IMR-90 (cell line): ENCODE data around the gene KRTAP10-10. TPM values are rescaled to one million over a fixed set of nuclear protein-coding genes. Genes with fewer than 3 reads are reported as not detected.

Experiments used
- ATAC-seq: fragments of 200-7000 bp; cut with Tn5 transposase; 2 replicates; pipeline ENCODE4 v1.9.1; 2020; ENCODE audit warnings: low read depth, mild to moderate bottlenecking, moderate library complexity
- BruUV-seq: library from RNA; stranded (reverse); fragments of 400-500 nt; replicated peaks from 2 replicates; lab custom pipeline; 2021; lab: Mats Ljungman, UMichigan
- CTCF ChIA-PET: fragments of 300-600 bp; formaldehyde crosslinking; extraction: SDS; loops from one replicate; lab custom pipeline; 2021; ENCODE audit warnings: antibody characterized with exemption; lab: Yijun Ruan, JAX
- POLR2A ChIA-PET: fragments of 300-600 bp; sonication (Branson Sonifier 250); formaldehyde crosslinking; loops from one replicate; lab custom pipeline; 2022; ENCODE audit warnings: antibody characterized with exemption; ENCODE audit not compliant: unreplicated experiment; lab: Charles Lee
- DNase-seq: peaks from one replicate; pipeline ENCODE4 v3.0.0; 2013
- H2AFZ ChIP-seq: replicated peaks from 2 replicates; pipeline ENCODE3; 2013; ENCODE audit warnings: low read length, mild to moderate bottlenecking; ENCODE audit not compliant: poor library complexity
- H2AK5ac ChIP-seq: 2 replicates; pipeline ENCODE4 v1.6.1; 2013; ENCODE audit warnings: low read depth, low read length, inconsistent platforms
- H2AK9ac ChIP-seq: replicated peaks from 2 replicates; pipeline ENCODE3; 2013; ENCODE audit warnings: mild to moderate bottlenecking, low read depth, low read length, moderate library complexity; ENCODE audit not compliant: poor library complexity
- H2BK120ac ChIP-seq: 2 replicates; pipeline ENCODE4 v1.6.1; 2013; ENCODE audit warnings: low read depth, low read length, inconsistent platforms
- H2BK15ac ChIP-seq: 3 replicates; pipeline ENCODE4 v1.6.1; 2013; ENCODE audit warnings: low read depth, low read length, inconsistent platforms
- H2BK20ac ChIP-seq: 2 replicates; pipeline ENCODE4 v1.6.1; 2013; ENCODE audit warnings: low read depth, mild to moderate bottlenecking, inconsistent platforms, low read length, moderate library complexity
- H2BK5ac ChIP-seq: 2 replicates; pipeline ENCODE4 v1.6.1; 2013; ENCODE audit warnings: mild to moderate bottlenecking, low read depth, low read length, inconsistent platforms; ENCODE audit not compliant: poor library complexity, severe bottlenecking
- H3K14ac ChIP-seq: replicated peaks from 2 replicates; pipeline ENCODE4 v1.6.1; 2013; ENCODE audit warnings: low read depth, low read length, inconsistent platforms
- H3K18ac ChIP-seq: 2 replicates; pipeline ENCODE4 v1.6.1; 2013; ENCODE audit warnings: low read depth, low read length, control low read depth
- H3K23ac ChIP-seq: 2 replicates; pipeline ENCODE4 v1.6.1; 2013; ENCODE audit warnings: low read depth, low read length, inconsistent platforms
- H3K27ac ChIP-seq: 2 replicates; pipeline ENCODE4 v1.5.1; 2013; ENCODE audit warnings: mild to moderate bottlenecking, control low read depth, low read length; ENCODE audit not compliant: insufficient read depth
- H3K27me3 ChIP-seq: 2 replicates; pipeline ENCODE4 v1.6.1; 2013; ENCODE audit warnings: low read length; ENCODE audit not compliant: control insufficient read depth, insufficient read depth
- H3K36me3 ChIP-seq: 2 replicates; pipeline ENCODE4 v1.6.1; 2013; ENCODE audit warnings: low read length, mixed read lengths; ENCODE audit not compliant: control insufficient read depth, insufficient read depth
- H3K4ac ChIP-seq: 2 replicates; pipeline ENCODE4 v1.6.1; 2013; ENCODE audit warnings: low read depth, low read length, inconsistent platforms
- H3K4me1 ChIP-seq: 2 replicates; pipeline ENCODE4 v1.6.1; 2013; ENCODE audit warnings: low read length, mixed read lengths; ENCODE audit not compliant: control insufficient read depth, insufficient read depth
- H3K4me2 ChIP-seq: 2 replicates; pipeline ENCODE4 v1.6.1; 2013; ENCODE audit warnings: low read depth, mild to moderate bottlenecking, control low read depth, low read length, moderate library complexity
- H3K4me3 ChIP-seq: 2 replicates; pipeline ENCODE4 v1.5.1; 2013; ENCODE audit warnings: low read depth, mild to moderate bottlenecking, control low read depth, low read length, moderate library complexity; ENCODE audit not compliant: insufficient read depth
- H3K56ac ChIP-seq: 2 replicates; pipeline ENCODE4 v1.6.1; 2013; ENCODE audit warnings: low read length, inconsistent platforms; ENCODE audit not compliant: insufficient read depth; ENCODE audit errors: extremely low read depth
- H3K79me1 ChIP-seq, 2 experiments: 2 replicates each; pipeline ENCODE4 v1.6.1; 2013; ENCODE audit warnings: low read length in 2 of 2, inconsistent platforms in 1 of 2, low read depth in 1 of 2
- H3K9ac ChIP-seq: 2 replicates; pipeline ENCODE4 v1.6.1; 2013; ENCODE audit warnings: low read depth, low read length, control low read depth
- H3K9me1 ChIP-seq: 2 replicates; pipeline ENCODE4 v1.6.1; 2013; ENCODE audit warnings: low read length, inconsistent platforms; ENCODE audit not compliant: insufficient read depth
- H3K9me3 ChIP-seq: 2 replicates; pipeline ENCODE4 v1.6.1; 2013; ENCODE audit warnings: low read length; ENCODE audit not compliant: control insufficient read depth, insufficient read depth
- H4K20me1 ChIP-seq: 2 replicates; pipeline ENCODE4 v1.6.1; 2013; ENCODE audit warnings: low read length, inconsistent platforms; ENCODE audit not compliant: insufficient read depth
- H4K5ac ChIP-seq: 2 replicates; pipeline ENCODE4 v1.6.1; 2013; ENCODE audit warnings: mild to moderate bottlenecking, low read depth, low read length, control low read depth
- H4K8ac ChIP-seq, 2 experiments: 2 replicates each; pipeline ENCODE4 v1.6.1; 2013; ENCODE audit warnings: low read depth in 2 of 2, low read length in 2 of 2, control low read depth in 1 of 2, inconsistent platforms in 1 of 2
- H4K91ac ChIP-seq: 2 replicates; pipeline ENCODE4 v1.6.1; 2013; ENCODE audit warnings: low read depth, low read length, inconsistent platforms; ENCODE audit not compliant: insufficient read depth
- BHLHE40 ChIP-seq: fragments of 150-350 bp; IDR thresholded peaks from 2 replicates; pipeline ENCODE4 v1.6.1; 2016; ENCODE audit warnings: mild to moderate bottlenecking, low read depth, low read length
- CEBPB ChIP-seq: IDR thresholded peaks from 2 replicates; pipeline ENCODE4 v1.6.1; 2012; ENCODE audit warnings: low read depth, low read length, improper control_type of control experiment
- CHD1 ChIP-seq: IDR thresholded peaks from 2 replicates; pipeline ENCODE4 v1.6.1; 2012; ENCODE audit warnings: low read depth, low read length, improper control_type of control experiment
- MAFK ChIP-seq: IDR thresholded peaks from 2 replicates; pipeline ENCODE4 v1.6.1; 2012; ENCODE audit warnings: low read depth, low read length, improper control_type of control experiment
- MAZ ChIP-seq: IDR thresholded peaks from 2 replicates; pipeline ENCODE4 v1.6.1; 2012; ENCODE audit warnings: low read depth, mild to moderate bottlenecking, low read length, improper control_type of control experiment, moderate library complexity, borderline replicate concordance
- MXI1 ChIP-seq: IDR thresholded peaks from 2 replicates; pipeline ENCODE4 v1.6.1; 2012; ENCODE audit warnings: low read depth, mild to moderate bottlenecking, low read length, moderate library complexity, borderline replicate concordance
- POLR2A ChIP-seq: IDR thresholded peaks from 2 replicates; pipeline ENCODE4 v1.6.1; 2012; ENCODE audit warnings: mild to moderate bottlenecking, low read depth, low read length
- RCOR1 ChIP-seq: IDR thresholded peaks from 2 replicates; pipeline ENCODE4 v1.6.1; 2012; ENCODE audit warnings: mild to moderate bottlenecking, low read length, improper control_type of control experiment; ENCODE audit not compliant: insufficient replicate concordance
- SMC3 ChIP-seq: fragments of 150-350 bp; IDR thresholded peaks from 2 replicates; pipeline ENCODE4 v1.6.1; 2016; ENCODE audit warnings: low read depth, mild to moderate bottlenecking, antibody characterized with exemption, low read length, moderate library complexity
- WGBS, 2 experiments: methylation state at CpG; one replicate each; pipeline versions ENCODE4 v1.1.5 to v1.1.7; 2013; ENCODE audit warnings: missing lambda C conversion rate in 2 of 2; ENCODE audit not compliant: insufficient read length in 1 of 2; ENCODE audit errors: extremely low coverage in 2 of 2; 5-methylcytosine and 5-hydroxymethylcytosine counted together
- dilution Hi-C: fragments of 300-500 bp; cut with HindIII; formaldehyde crosslinking; loops from one replicate; pipeline ENCODE4 v1.14.3; 2018; ENCODE audit warnings: low sequenced_read_pairs; ENCODE audit not compliant: unreplicated experiment
- in situ Hi-C: fragments of 300-500 bp; cut with MboI; formaldehyde crosslinking; loops from 3 replicates; pipeline ENCODE4 v1.14.3; 2019; ENCODE audit warnings: low sequenced_read_pairs, inconsistent platforms, mixed read lengths
- intact Hi-C: fragments of 100-400 bp; cut with micrococcal nuclease; formaldehyde crosslinking; loops from 2 replicates; pipeline ENCODE4 v1.10.0; 2022
- polyA plus RNA-seq, 3 experiments: library from polyadenylated mRNA; depleted of rRNA; stranded (reverse); fragments of >200 nt; gene quantifications; 2 replicates each; pipeline ENCODE4 v1.2.3, GENCODE V29; 2012; ENCODE audit warnings: low replicate concordance in 1 of 3
- total RNA-seq: library from RNA; depleted of rRNA; stranded (reverse); fragments of >200 nt; gene quantifications from 2 replicates; pipeline ENCODE4 v1.2.3, GENCODE V29; 2012
- TF ChIP-seq, protein P1 (sequence below): fragments of 150-350 bp; IDR thresholded peaks from 2 replicates; pipeline ENCODE4 v1.6.1; 2017; ENCODE audit warnings: mild to moderate bottlenecking, antibody characterized with exemption, low read length, low read depth
- TF ChIP-seq, protein P2 (sequence below): fragments of 150-350 bp; IDR thresholded peaks from 2 replicates; pipeline ENCODE4 v1.6.1; 2016; ENCODE audit warnings: low read depth, mild to moderate bottlenecking, low read length, moderate library complexity, borderline replicate concordance

The KRTAP10-10 gene
- total and polyA plus RNA-seq, 2 of the 4 experiments (the other 2 are of a cell fraction): not detected

DNA sequence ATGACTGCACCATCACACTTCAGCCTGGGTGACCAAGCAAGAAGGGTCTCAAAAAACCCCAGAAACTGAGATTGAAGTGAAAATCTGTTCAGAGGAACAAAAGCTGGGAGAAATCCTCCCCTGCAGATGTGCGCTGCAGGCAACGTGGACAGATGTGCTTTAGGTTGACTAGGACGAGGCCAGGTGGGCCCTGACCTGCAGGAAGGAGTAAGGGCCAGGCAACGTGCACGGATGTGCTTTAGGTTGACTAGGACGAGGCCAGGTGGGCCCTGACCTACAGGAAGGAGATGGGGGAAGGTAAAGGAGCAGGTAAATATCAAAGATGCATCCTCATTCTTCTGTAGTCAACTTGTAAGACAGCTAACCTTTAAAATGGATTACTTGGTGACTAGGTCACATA, 47.3 kb downstream of the KRTAP10-10 start:
- no peak for DNase-seq
- Histone ChIP-seq H2BK20ac (no peak overlapping the region), H3K14ac (no peak overlapping the region), H3K4me3 (no peak overlapping the region), H3K18ac (no peak overlapping the region), H2BK120ac (no peak overlapping the region), H3K36me3 (no peaks in the 10 kb centered on the region), H3K4me2 (no peak overlapping the region), H4K5ac (no peak overlapping the region), H2BK5ac (no peak overlapping the region), H3K27me3 (peaks cover 32% of the 10 kb centered on the region), H4K8ac (no peak overlapping the region), H3K4me1 (no peaks in the 10 kb centered on the region), H3K9me3 (no peaks in the 10 kb centered on the region), H4K91ac (no peak overlapping the region), H3K23ac (no peak overlapping the region), H2AFZ (no peak overlapping the region), H4K20me1 (no peaks in the 10 kb centered on the region), H2BK15ac (no peak overlapping the region), H2AK9ac (no peak overlapping the region), H3K79me1 (no peaks in the 10 kb centered on the region), H3K9ac (no peak overlapping the region), H3K56ac (no peak overlapping the region), H2AK5ac (no peak overlapping the region), H3K4ac (no peak overlapping the region), H3K27ac (no peak overlapping the region), H3K9me1 (no peaks in the 10 kb centered on the region)
- in situ Hi-C loops: no loop called here
- dilution Hi-C loops: no loop called here
- WGBS, 2 experiments: 40% methylated on average over 2 of the region's 6 CpGs; no CpG with 5 or more reads in 1 of the 2 experiments
- TF ChIP-seq SMC3 (no peak), RCOR1 (no peak), MAZ (no peak), POLR2A (no peak), MAFK (no peak), CHD1 (no peak), MXI1 (no peak), BHLHE40 (no peak), CEBPB (no peak)
- TF ChIP-seq, protein P1, sequence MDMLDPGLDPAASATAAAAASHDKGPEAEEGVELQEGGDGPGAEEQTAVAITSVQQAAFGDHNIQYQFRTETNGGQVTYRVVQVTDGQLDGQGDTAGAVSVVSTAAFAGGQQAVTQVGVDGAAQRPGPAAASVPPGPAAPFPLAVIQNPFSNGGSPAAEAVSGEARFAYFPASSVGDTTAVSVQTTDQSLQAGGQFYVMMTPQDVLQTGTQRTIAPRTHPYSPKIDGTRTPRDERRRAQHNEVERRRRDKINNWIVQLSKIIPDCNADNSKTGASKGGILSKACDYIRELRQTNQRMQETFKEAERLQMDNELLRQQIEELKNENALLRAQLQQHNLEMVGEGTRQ: no peak
- TF ChIP-seq, protein P2, sequence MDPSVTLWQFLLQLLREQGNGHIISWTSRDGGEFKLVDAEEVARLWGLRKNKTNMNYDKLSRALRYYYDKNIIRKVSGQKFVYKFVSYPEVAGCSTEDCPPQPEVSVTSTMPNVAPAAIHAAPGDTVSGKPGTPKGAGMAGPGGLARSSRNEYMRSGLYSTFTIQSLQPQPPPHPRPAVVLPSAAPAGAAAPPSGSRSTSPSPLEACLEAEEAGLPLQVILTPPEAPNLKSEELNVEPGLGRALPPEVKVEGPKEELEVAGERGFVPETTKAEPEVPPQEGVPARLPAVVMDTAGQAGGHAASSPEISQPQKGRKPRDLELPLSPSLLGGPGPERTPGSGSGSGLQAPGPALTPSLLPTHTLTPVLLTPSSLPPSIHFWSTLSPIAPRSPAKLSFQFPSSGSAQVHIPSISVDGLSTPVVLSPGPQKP: no peak
- intact Hi-C loops: no loop called here
- no TSS peak for BruUV-seq
- no peak for ATAC-seq
- ChIA-PET POLR2A (no interaction called here), CTCF (no interaction called here)
